ENCODE results near the gene IGF2R. TPM values are rescaled to one million over a fixed set of nuclear protein-coding genes. Genes with fewer than 3 reads are reported as not detected.

The IGF2R gene
- polyA plus RNA-seq, 3 donors: 13.8 to 30.6 (median 14.2) TPM

GRCh38 chr6:160007145-160007544, 38.3 kb downstream of the IGF2R start:
- no peak overlapping the region for H3K27ac ChIP-seq (ENCODE audit: low read depth, low read length)
- WGBS, 3 donors: 86 to 95% (median 94%) methylated on average over 1 of the region's 1 CpG

GRCh38 chr6:160007611-160008010, 38.7 kb downstream of the IGF2R start:
- WGBS, 3 donors: 31 to 49% (median 39%) methylated on average over 2 of the region's 2 CpGs
- H3K27ac ChIP-seq (ENCODE audit: low read depth, low read length): no peak overlapping the region

GRCh38 chr6:160010067-160010466, 41.2 kb downstream of the IGF2R start:
- no peak overlapping the region for H3K27ac ChIP-seq (ENCODE audit: low read depth, low read length)
- 46 to 74% (median 56%) methylated on average over 8 of the region's 8 CpGs for WGBS, 3 donors

GRCh38 chr6:160013987-160014868, 45.3 kb downstream of the IGF2R start:
- no peak overlapping the region for H3K27ac ChIP-seq (ENCODE audit: low read depth, low read length)
- WGBS, 3 donors: 50 to 67% (median 63%) methylated on average over 4 of the region's 4 CpGs

GRCh38 chr6:160014869-160015182, 45.9 kb downstream of the IGF2R start:
- WGBS, 3 donors: 76 to 86% (median 78%) methylated on average over 2 of the region's 2 CpGs
- no peak overlapping the region for H3K27ac ChIP-seq (ENCODE audit: low read depth, low read length)

- 83 to 88% (median 86%) methylated on average over 10 of the region's 10 CpGs for WGBS, 3 donors
- no peak overlapping the region for H3K27ac ChIP-seq (ENCODE audit: low read depth, low read length)
Observed at GRCh38 chr6:160015778-160016684, 47.1 kb downstream of the IGF2R start.

GRCh38 chr6:160022101-160022500, 53.2 kb downstream of the IGF2R start:
- 98 to 100% (median 100%) methylated on average over 1 of the region's 1 CpG for WGBS, 3 donors
- no peak overlapping the region for H3K27ac ChIP-seq (ENCODE audit: low read depth, low read length)

- WGBS, 3 donors: 99 to 100% (median 99%) methylated on average over 3 of the region's 3 CpGs
- no peak overlapping the region for H3K27ac ChIP-seq (ENCODE audit: low read depth, low read length)
Observed at GRCh38 chr6:160022793-160023192, 53.9 kb downstream of the IGF2R start.

- no peak overlapping the region for H3K27ac ChIP-seq (ENCODE audit: low read depth, low read length)
- 88 to 94% (median 94%) methylated on average over 8 of the region's 8 CpGs for WGBS, 3 donors
Observed at GRCh38 chr6:160024152-160024551, 55.3 kb downstream of the IGF2R start.

GRCh38 chr6:160027076-160027475, 58.2 kb downstream of the IGF2R start:
- no peak overlapping the region for H3K27ac ChIP-seq (ENCODE audit: low read depth, low read length)
- 93 to 96% (median 96%) methylated on average over 11 of the region's 11 CpGs for WGBS, 3 donors

- WGBS, 3 donors: 66 to 97% (median 96%) methylated on average over 10 of the region's 10 CpGs
- H3K27ac ChIP-seq (ENCODE audit: low read depth, low read length): no peak overlapping the region
Observed at GRCh38 chr6:160027931-160028330, 59.0 kb downstream of the IGF2R start.

- WGBS, 3 donors: 75 to 92% (median 89%) methylated on average over 8 of the region's 8 CpGs
- H3K27ac ChIP-seq (ENCODE audit: low read depth, low read length): no peak overlapping the region
Observed at GRCh38 chr6:160028487-160029275, 59.8 kb downstream of the IGF2R start.

- WGBS, 3 donors: 89 to 96% (median 94%) methylated on average over 11 of the region's 11 CpGs
- no peak overlapping the region for H3K27ac ChIP-seq (ENCODE audit: low read depth, low read length)
Observed at GRCh38 chr6:160029525-160029924, 60.6 kb downstream of the IGF2R start.

- no peak overlapping the region for H3K27ac ChIP-seq (ENCODE audit: low read depth, low read length)
- WGBS, 3 donors: 23 to 54% (median 40%) methylated on average over 5 of the region's 5 CpGs
Observed at GRCh38 chr6:160030103-160030502, 61.2 kb downstream of the IGF2R start.

- no peak overlapping the region for H3K27ac ChIP-seq (ENCODE audit: low read depth, low read length)
- 92 to 95% (median 93%) methylated on average over 8 of the region's 8 CpGs for WGBS, 3 donors
Observed at GRCh38 chr6:160031442-160031841, 62.6 kb downstream of the IGF2R start.

- WGBS, 3 donors: 95 to 96% (median 96%) methylated on average over 11 of the region's 11 CpGs
- H3K27ac ChIP-seq (ENCODE audit: low read depth, low read length): no peak overlapping the region
Observed at GRCh38 chr6:160031871-160032270, 63.0 kb downstream of the IGF2R start.

GRCh38 chr6:160032538-160032937, 63.7 kb downstream of the IGF2R start:
- no peak overlapping the region for H3K27ac ChIP-seq (ENCODE audit: low read depth, low read length)
- WGBS, 3 donors: 96 to 100% (median 97%) methylated on average over 7 of the region's 7 CpGs

GRCh38 chr6:160034036-160034930, 65.4 kb downstream of the IGF2R start:
- H3K27ac ChIP-seq (ENCODE audit: low read depth, low read length): no peak overlapping the region
- 86 to 92% (median 88%) methylated on average over 17 of the region's 17 CpGs for WGBS, 3 donors
